OCI-LY1 (cell line): Measurements from ENCODE around the gene PLA2G3.

Experiments
- CTCF ChIP-seq: fragments of 200-600 bp; sonication (generic), shearing (Covaris generic); IDR thresholded peaks from 2 replicates; pipeline ENCODE4 v1.5.1; 2017; ENCODE audit warnings: mild to moderate bottlenecking, antibody characterized with exemption, low read length, moderate library complexity, mixed read lengths
- EZH2 ChIP-seq: fragments of 200-600 bp; sonication (generic), shearing (Covaris generic); IDR thresholded peaks from 2 replicates; pipeline ENCODE4 v1.8.0; 2017; ENCODE audit warnings: borderline replicate concordance, mixed run types, mild to moderate bottlenecking, antibody characterized with exemption, low read length, moderate library complexity, mixed read lengths

- TF ChIP-seq CTCF (no peak), EZH2 (no peak)
Observed at GRCh38 chr22:31085928-31086327, 54.4 kb downstream of the PLA2G3 start.
